H1 (cell line): ENCODE results near the gene MASP1. TPM values are rescaled to one million over a fixed set of nuclear protein-coding genes. Genes with fewer than 3 reads are reported as not detected.

Source experiments
- CTCF ChIA-PET: fragments of 300-600 bp; sonication (Branson Sonifier 250); formaldehyde crosslinking; loops from one replicate; lab custom pipeline; 2021; ENCODE audit not compliant: partially characterized antibody; lab: Charles Lee
- POLR2A ChIA-PET: fragments of 300-600 bp; sonication (Branson Sonifier 250); formaldehyde crosslinking; loops from one replicate; lab custom pipeline; 2021; ENCODE audit warnings: inconsistent platforms; ENCODE audit not compliant: partially characterized antibody; lab: Charles Lee
- DNase-seq, 2 experiments: peaks; one replicate each; pipeline versions ENCODE4 v3.0.0 to v3.0.0-alpha.2; 2010 to 2022; ENCODE audit warnings: low spot score in 2 of 2, low read depth in 1 of 2, mixed read lengths in 1 of 2
- FAIRE-seq: peaks from 2 replicates; lab custom pipeline; 2011; peaks lifted over from hg19 to GRCh38; lab: Jason Lieb, UNC
- H2AFZ ChIP-seq: 2 replicates; pipeline ENCODE4 v1.8.1; 2012; ENCODE audit warnings: low read length, inconsistent platforms
- H2AK5ac ChIP-seq: 2 replicates; pipeline ENCODE4 v1.6.1; 2013; ENCODE audit warnings: low read depth, low read length
- H2BK120ac ChIP-seq: replicated peaks from 2 replicates; pipeline ENCODE3; 2013; ENCODE audit warnings: low read depth, low read length, inconsistent platforms
- H2BK12ac ChIP-seq: 2 replicates; pipeline ENCODE4 v1.6.1; 2013; ENCODE audit warnings: low read depth, low read length
- H2BK15ac ChIP-seq: 2 replicates; pipeline ENCODE4 v1.6.1; 2013; ENCODE audit warnings: low read length
- H2BK20ac ChIP-seq: 2 replicates; pipeline ENCODE4 v1.6.1; 2013; ENCODE audit warnings: low read length
- H2BK5ac ChIP-seq: 2 replicates; pipeline ENCODE4 v1.6.1; 2013; ENCODE audit warnings: low read depth, low read length
- H3K14ac ChIP-seq: 2 replicates; pipeline ENCODE4 v1.6.1; 2013; ENCODE audit warnings: inconsistent platforms; ENCODE audit not compliant: insufficient read length
- H3K18ac ChIP-seq: 2 replicates; pipeline ENCODE4 v1.6.1; 2013; ENCODE audit warnings: low read length; ENCODE audit errors: extremely low read depth
- H3K23ac ChIP-seq: 2 replicates; pipeline ENCODE4 v1.6.1; 2013; ENCODE audit warnings: inconsistent platforms; ENCODE audit not compliant: insufficient read length
- H3K23me2 ChIP-seq: 2 replicates; pipeline ENCODE4 v1.6.1; 2013; ENCODE audit warnings: low read depth, low read length
- H3K27ac ChIP-seq: 2 replicates; pipeline ENCODE4 v1.6.1; 2011; ENCODE audit warnings: low read depth, low read length, inconsistent platforms
- H3K27me3 ChIP-seq, 4 experiments: replicated peaks in 1 of 4; 1 replicate in 1 of 4; 2 replicates in 3 of 4; pipeline versions ENCODE4 v1.6.1 to v1.8.1; 2011 to 2013; ENCODE audit warnings: low read length in 3 of 4, mild to moderate bottlenecking in 3 of 4, inconsistent platforms in 2 of 4, mixed read lengths in 2 of 4, moderate library complexity in 1 of 4; ENCODE audit not compliant: control insufficient read depth in 3 of 4, insufficient read depth in 3 of 4; ENCODE audit errors: extremely low read depth in 1 of 4
- H3K36me3 ChIP-seq, 4 experiments: 2 replicates each; pipeline versions ENCODE4 v1.6.1 to v1.8.1; 2011 to 2013; ENCODE audit warnings: mild to moderate bottlenecking in 4 of 4, low read length in 3 of 4, moderate library complexity in 2 of 4, control low read depth in 1 of 4, inconsistent platforms in 1 of 4; ENCODE audit not compliant: insufficient read depth in 4 of 4, control insufficient read depth in 2 of 4
- H3K4ac ChIP-seq: replicated peaks from 2 replicates; pipeline ENCODE3; 2013; ENCODE audit warnings: low read length, low read depth, mixed read lengths, inconsistent platforms; ENCODE audit not compliant: insufficient read length
- H3K4me1 ChIP-seq, 4 experiments: replicated peaks in 1 of 4; 1 replicate in 1 of 4; 2 replicates in 3 of 4; pipeline versions ENCODE4 v1.6.1 to v1.8.1; 2011 to 2013; ENCODE audit warnings: low read length in 3 of 4, inconsistent platforms in 2 of 4, mixed read lengths in 1 of 4; ENCODE audit not compliant: insufficient read depth in 4 of 4, control insufficient read depth in 3 of 4
- H3K4me2 ChIP-seq, 2 experiments: 2 replicates each; pipeline versions ENCODE4 v1.6.1 to v1.8.1; 2011 to 2013; ENCODE audit warnings: low read depth in 2 of 2, low read length in 2 of 2, control low read depth in 1 of 2, inconsistent platforms in 1 of 2, mild to moderate bottlenecking in 1 of 2; ENCODE audit not compliant: insufficient read depth in 1 of 2
- H3K4me3 ChIP-seq, 4 experiments: fragments of 200-600, 300-600 bp in 1 of 4; sonication (generic), shearing (Covaris generic), sonication (Bioruptor Twin) in 1 of 4; 2 replicates each; pipeline versions ENCODE4 v1.5.1 to v1.8.1; 2011 to 2016; ENCODE audit warnings: low read length in 4 of 4, low read depth in 3 of 4, control low read depth in 2 of 4, inconsistent platforms in 2 of 4, mild to moderate bottlenecking in 2 of 4, mixed read lengths in 1 of 4, moderate library complexity in 1 of 4; ENCODE audit not compliant: insufficient read depth in 2 of 4; ENCODE audit errors: extremely low read depth in 1 of 4
- H3K56ac ChIP-seq: replicated peaks from 2 replicates; pipeline ENCODE3; 2013; ENCODE audit warnings: low read depth, mild to moderate bottlenecking, mixed read lengths, low read length, inconsistent platforms; ENCODE audit not compliant: insufficient read length
- H3K79me1 ChIP-seq: 2 replicates; pipeline ENCODE4 v1.6.1; 2013; ENCODE audit warnings: low read depth, low read length, control low read depth
- H3K79me2 ChIP-seq, 2 experiments: 2 replicates each; pipeline versions ENCODE4 v1.6.1 to v1.8.1; 2012 to 2013; ENCODE audit warnings: low read length in 2 of 2, mild to moderate bottlenecking in 2 of 2, inconsistent platforms in 1 of 2; ENCODE audit not compliant: insufficient read depth in 2 of 2, control insufficient read depth in 1 of 2
- H3K9ac ChIP-seq, 4 experiments: replicated peaks in 1 of 4; 1 replicate in 1 of 4; 2 replicates in 3 of 4; pipeline versions ENCODE4 v1.6.1 to v1.8.1; 2011 to 2013; ENCODE audit warnings: low read depth in 3 of 4, low read length in 3 of 4, control low read depth in 2 of 4, mild to moderate bottlenecking in 2 of 4, moderate library complexity in 2 of 4, inconsistent platforms in 1 of 4; ENCODE audit errors: extremely low read depth in 1 of 4
- H3K9me3 ChIP-seq, 2 experiments: 2 replicates each; pipeline versions ENCODE4 v1.6.1 to v1.8.1; 2012 to 2013; ENCODE audit warnings: mild to moderate bottlenecking in 2 of 2, moderate library complexity in 2 of 2, control low read depth in 1 of 2, inconsistent platforms in 1 of 2, low read depth in 1 of 2, low read length in 1 of 2, mixed read lengths in 1 of 2; ENCODE audit not compliant: insufficient read depth in 2 of 2
- H4K20me1 ChIP-seq, 2 experiments: replicated peaks in 1 of 2; 2 replicates each; pipeline versions ENCODE3 to v1.8.1; 2011 to 2013; ENCODE audit warnings: inconsistent platforms in 2 of 2, low read length in 2 of 2, mild to moderate bottlenecking in 1 of 2; ENCODE audit not compliant: insufficient read depth in 2 of 2, control insufficient read depth in 1 of 2
- H4K5ac ChIP-seq: 2 replicates; pipeline ENCODE4 v1.6.1; 2013; ENCODE audit warnings: low read length, low read depth, mixed read lengths, inconsistent platforms; ENCODE audit not compliant: insufficient read length
- H4K8ac ChIP-seq: 2 replicates; pipeline ENCODE4 v1.8.0; 2013; ENCODE audit warnings: mild to moderate bottlenecking, moderate library complexity, low read length, inconsistent platforms; ENCODE audit not compliant: insufficient read depth; ENCODE audit errors: extremely low read depth
- H4K91ac ChIP-seq: replicated peaks from 2 replicates; pipeline ENCODE3; 2013; ENCODE audit warnings: low read length, mixed read lengths, inconsistent platforms; ENCODE audit not compliant: insufficient read length
- CHD2 ChIP-seq: IDR thresholded peaks from 2 replicates; pipeline ENCODE4 v1.6.1; 2012; ENCODE audit warnings: low read length, improper control_type of control experiment
- CTBP2 ChIP-seq: IDR thresholded peaks from 2 replicates; pipeline ENCODE4 v1.7.0; 2011; ENCODE audit warnings: borderline replicate concordance, mild to moderate bottlenecking, moderate library complexity, mixed read lengths, low read length; ENCODE audit not compliant: insufficient read depth, insufficient read length
- HDAC2 ChIP-seq, 2 experiments: fragments of 300-600 bp in 1 of 2; sonication (generic) in 1 of 2; IDR thresholded peaks; 2 replicates each; pipeline ENCODE4 v1.6.1; 2011 to 2012; ENCODE audit warnings: low read depth in 2 of 2, low read length in 2 of 2, mild to moderate bottlenecking in 2 of 2, moderate library complexity in 2 of 2, borderline replicate concordance in 1 of 2, inconsistent platforms in 1 of 2
- JUN ChIP-seq: IDR thresholded peaks from 2 replicates; pipeline ENCODE4 v1.6.1; 2011; ENCODE audit warnings: low read depth, mild to moderate bottlenecking, improper control_type of control experiment, low read length
- KDM1A ChIP-seq: fragments of 200-600, 300-600 bp; sonication (generic); IDR thresholded peaks from 2 replicates; pipeline ENCODE4 v1.7.1; 2016; ENCODE audit warnings: mild to moderate bottlenecking, low read length, borderline replicate concordance
- PHF8 ChIP-seq: fragments of 200-600 bp; sonication (generic); conservative IDR thresholded peaks from 2 replicates; pipeline ENCODE4 v1.7.1; 2012; ENCODE audit warnings: low read depth, mild to moderate bottlenecking, inconsistent platforms, low read length, moderate library complexity
- RBBP5 ChIP-seq: IDR thresholded peaks from 2 replicates; pipeline ENCODE4 v1.7.1; 2012; ENCODE audit warnings: low read depth, mild to moderate bottlenecking, inconsistent platforms, low read length, moderate library complexity, borderline replicate concordance
- SIX5 ChIP-seq: IDR thresholded peaks from 2 replicates; pipeline ENCODE4 v1.6.1; 2011; ENCODE audit warnings: mild to moderate bottlenecking, low read depth, low read length
- WGBS, 2 experiments: shearing (Covaris generic) in 1 of 2; methylation state at CpG; one replicate each; pipeline versions ENCODE4 v1.1.6 to v1.1.7; 2013 to 2015; ENCODE audit warnings: low lambda C conversion rate in 2 of 2, mixed read lengths in 2 of 2, inconsistent platforms in 1 of 2, low coverage in 1 of 2, missing lambda C conversion rate in 1 of 2; ENCODE audit not compliant: insufficient replicate concordance in 2 of 2, insufficient coverage in 1 of 2, insufficient read length in 1 of 2; ENCODE audit errors: extremely low coverage in 1 of 2, missing lambda C conversion rate in 1 of 2; 5-methylcytosine and 5-hydroxymethylcytosine counted together
- polyA plus RNA-seq, 7 experiments: library from polyadenylated mRNA; depleted of rRNA in 3 of 7; stranded (reverse) in 5 of 7; unstranded in 2 of 7; fragments of >200 nt in 5 of 7; fragments of 200-250 nt in 2 of 7; gene quantifications; 1 replicate in 5 of 7; 2 replicates in 1 of 7; 4 replicates in 1 of 7; pipeline versions ENCODE4 v1.2.1 to v1.2.3, GENCODE V29; 2011 to 2013; ENCODE audit warnings: missing spikeins in 2 of 7, mixed read lengths in 2 of 7
- total RNA-seq: library from RNA; stranded (reverse); fragmentation: NEBNext Ultra II Directional; extraction: Animal tissue kit (Norgen Biotek cat#: 25700); gene quantifications from 2 replicates; pipeline ENCODE4 v1.2.1, GENCODE V29; 2021

Gene MASP1
- total and polyA plus RNA-seq, 2 of the 8 experiments (the other 6 are each of a cell fraction or from before 2014, with no cell fraction given) = 2.7 to 3.5 TPM

DNA sequence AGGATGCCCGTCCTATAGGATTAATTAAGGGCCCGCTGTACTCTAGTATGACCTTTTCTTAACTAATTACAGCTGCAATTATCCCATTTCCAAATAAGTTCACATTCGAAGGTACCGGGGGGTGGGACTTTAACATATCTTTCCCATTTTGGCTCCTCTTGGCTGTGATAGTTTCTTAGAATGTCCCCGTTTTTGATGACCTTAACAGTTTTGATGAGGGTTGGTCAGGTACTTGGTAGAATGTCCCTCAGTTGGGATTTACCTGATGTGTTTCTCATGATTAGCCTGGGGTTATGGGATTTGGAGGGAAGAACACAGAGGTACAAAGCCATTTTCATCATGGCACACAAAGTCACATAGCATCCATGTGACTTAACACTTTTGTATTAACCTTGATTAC, 76.1 kb downstream of the MASP1 start:
- H2BK120ac ChIP-seq = no peak overlapping the region
- no peak overlapping the region for H3K9ac ChIP-seq
- no peaks in the 10 kb centered on the region for H3K23me2 ChIP-seq
- H2BK20ac ChIP-seq = no peak overlapping the region
- no peak overlapping the region for H3K18ac ChIP-seq
- no peak overlapping the region for H2BK5ac ChIP-seq
- no peaks in the 10 kb centered on the region for H3K27me3 ChIP-seq
- no peak for TF ChIP-seq CHD2
- TF ChIP-seq PHF8 = no peak
- TF ChIP-seq CTBP2 = no peak
- TF ChIP-seq KDM1A = no peak
- no peak for TF ChIP-seq JUN
- TF ChIP-seq HDAC2 (IDR thresholded peaks at IDR 0.05; ENCODE audit: borderline replicate concordance in 1 of 2, low read depth in 2 of 2, low read length in 2 of 2) = no peak
- no peak for TF ChIP-seq RBBP5
- TF ChIP-seq SIX5 = no peak
- H3K79me2 ChIP-seq = no peaks in the 10 kb centered on the region
- H2AK5ac ChIP-seq = no peak overlapping the region
- DNase-seq = no peak
- CTCF ChIA-PET = interaction anchor here (0.8 to 15.7 kb wide), 3 partner anchors 81 to 464 kb away, joined by 3 to 236 read pairs (median 86); no protein-coding TSS in a partner anchor
- no peak overlapping the region for H3K4me2 ChIP-seq
- H3K36me3 ChIP-seq = no peaks in the 10 kb centered on the region
- no peak overlapping the region for H4K8ac ChIP-seq
- no peak overlapping the region for H3K4ac ChIP-seq
- POLR2A ChIA-PET = interaction anchor here (0.6 to 1.3 kb wide), 3 partner anchors 15 to 463 kb away, joined by 3 read pairs; no protein-coding TSS in a partner anchor
- H3K56ac ChIP-seq = no peak overlapping the region
- no peak overlapping the region for H3K23ac ChIP-seq
- no peak overlapping the region for H3K27ac ChIP-seq
- H4K5ac ChIP-seq = no peak overlapping the region
- H3K4me3 ChIP-seq = no peak overlapping the region
- no peak overlapping the region for H2BK12ac ChIP-seq
- no peak overlapping the region for H2AFZ ChIP-seq
- no peak for FAIRE-seq
- H3K9me3 ChIP-seq = no peaks in the 10 kb centered on the region
- H3K4me1 ChIP-seq = peaks cover 3 to 9% (median 7%) of the 10 kb centered on the region in 4 experiments; a peak in 6 of 7 replicates
- no peak overlapping the region for H2BK15ac ChIP-seq
- no peak overlapping the region for H4K91ac ChIP-seq
- WGBS, 2 experiments = 89% methylated on average over 5 of the region's 5 CpGs; no CpG with 5 or more reads in 1 of the 2 experiments
- no peak overlapping the region for H3K14ac ChIP-seq
- no peaks in the 10 kb centered on the region for H3K79me1 ChIP-seq
- no peaks in the 10 kb centered on the region for H4K20me1 ChIP-seq
